Loucy (cell line): ENCODE data around the gene GMPPB.
A peak's percentile ranks its signal among the peaks of the same experiment; 100 is the strongest.

ENCODE experiments used
- EZH2phosphoT487 ChIP-seq: fragments of 200-600 bp; IDR thresholded peaks from 2 replicates; pipeline ENCODE4 v1.6.1; 2018; ENCODE audit warnings: antibody characterized with exemption, mild to moderate bottlenecking, moderate library complexity, borderline replicate concordance
- TF ChIP-seq, protein P1 (sequence below): fragments of 200-600 bp; sonication (generic); conservative IDR thresholded peaks from 2 replicates; pipeline ENCODE4 v1.5.1; 2014; ENCODE audit warnings: mild to moderate bottlenecking, antibody characterized with exemption, low read length

DNA sequence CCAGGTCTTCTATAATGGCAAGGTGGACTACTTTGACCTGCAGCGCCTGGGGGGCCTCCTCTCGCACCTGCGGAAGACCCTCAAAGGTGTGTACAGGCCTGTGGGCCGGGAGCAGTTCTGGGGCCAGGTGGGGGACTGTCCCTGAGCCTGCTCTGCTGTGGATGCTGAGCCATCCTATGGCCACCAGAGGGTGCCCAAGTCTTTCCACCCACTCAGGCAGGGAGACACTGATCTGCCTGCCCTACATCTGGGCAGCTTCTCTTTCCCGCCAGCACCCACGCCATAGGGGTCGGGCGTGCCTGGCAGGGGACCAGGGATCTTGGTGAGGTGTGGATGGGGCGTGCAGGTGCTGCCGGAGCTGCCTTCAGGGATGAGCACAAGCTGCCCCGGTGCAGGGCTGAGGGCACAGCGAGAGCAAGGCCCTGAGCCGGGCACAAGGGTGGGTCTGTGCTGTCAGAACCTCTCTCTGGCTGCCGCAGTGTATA, 20.3 kb downstream of the GMPPB start:
- TF ChIP-seq, protein P1, sequence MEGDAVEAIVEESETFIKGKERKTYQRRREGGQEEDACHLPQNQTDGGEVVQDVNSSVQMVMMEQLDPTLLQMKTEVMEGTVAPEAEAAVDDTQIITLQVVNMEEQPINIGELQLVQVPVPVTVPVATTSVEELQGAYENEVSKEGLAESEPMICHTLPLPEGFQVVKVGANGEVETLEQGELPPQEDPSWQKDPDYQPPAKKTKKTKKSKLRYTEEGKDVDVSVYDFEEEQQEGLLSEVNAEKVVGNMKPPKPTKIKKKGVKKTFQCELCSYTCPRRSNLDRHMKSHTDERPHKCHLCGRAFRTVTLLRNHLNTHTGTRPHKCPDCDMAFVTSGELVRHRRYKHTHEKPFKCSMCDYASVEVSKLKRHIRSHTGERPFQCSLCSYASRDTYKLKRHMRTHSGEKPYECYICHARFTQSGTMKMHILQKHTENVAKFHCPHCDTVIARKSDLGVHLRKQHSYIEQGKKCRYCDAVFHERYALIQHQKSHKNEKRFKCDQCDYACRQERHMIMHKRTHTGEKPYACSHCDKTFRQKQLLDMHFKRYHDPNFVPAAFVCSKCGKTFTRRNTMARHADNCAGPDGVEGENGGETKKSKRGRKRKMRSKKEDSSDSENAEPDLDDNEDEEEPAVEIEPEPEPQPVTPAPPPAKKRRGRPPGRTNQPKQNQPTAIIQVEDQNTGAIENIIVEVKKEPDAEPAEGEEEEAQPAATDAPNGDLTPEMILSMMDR = peak; percentile 81
- TF ChIP-seq EZH2phosphoT487 = no peak
